Effector CD4-positive, alpha-beta T cell (primary cell): ENCODE results near the gene MGME1.

Source experiments
- DNase-seq: peaks from one replicate; pipeline ENCODE4 v3.0.0-alpha.2; 2020

The MGME1 gene

GRCh38 chr20:17993546-17993945 is 24.7 kb downstream of the MGME1 start:
- no peak for DNase-seq

DNA sequence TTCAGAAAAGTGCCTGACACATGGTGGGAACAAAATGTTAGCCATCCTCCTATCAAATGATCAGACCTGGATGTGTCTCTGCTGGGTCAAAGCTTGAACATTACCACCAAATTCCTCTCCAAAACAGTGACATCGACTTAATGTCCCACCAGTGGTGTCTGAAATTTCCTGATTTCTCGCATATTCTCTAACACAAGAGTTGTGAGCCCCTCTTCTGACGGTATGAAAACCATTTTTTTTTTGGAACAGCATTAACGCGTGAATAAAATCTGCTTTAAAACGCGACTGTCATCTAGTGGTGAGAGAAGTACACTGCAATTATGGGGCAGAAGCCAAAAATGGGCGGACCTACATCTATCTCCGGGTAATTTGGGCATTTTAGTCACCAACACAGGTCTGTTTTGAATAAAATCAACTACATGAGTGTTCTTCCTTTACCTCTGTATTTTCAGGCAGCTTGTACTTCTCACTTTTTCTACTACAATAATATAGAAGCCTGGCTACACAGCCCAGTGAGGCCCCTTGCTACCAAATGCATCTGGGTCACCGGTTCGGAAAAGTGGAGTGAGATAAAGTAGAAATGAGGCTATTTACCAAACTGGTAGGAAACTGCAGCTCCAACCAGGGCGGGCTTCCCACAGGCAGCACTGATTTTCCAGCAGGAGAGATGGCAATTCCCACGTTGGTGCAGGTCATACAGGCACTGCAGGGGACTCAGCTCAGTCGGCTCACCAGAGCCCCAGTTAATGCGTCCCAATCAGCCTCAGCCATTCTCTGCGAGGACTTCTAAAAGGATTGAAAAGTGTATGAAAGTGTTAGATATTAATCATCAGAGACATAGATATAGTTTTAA is 27.4 kb downstream of the MGME1 start:
- DNase-seq, result peak; percentile 17

DNA sequence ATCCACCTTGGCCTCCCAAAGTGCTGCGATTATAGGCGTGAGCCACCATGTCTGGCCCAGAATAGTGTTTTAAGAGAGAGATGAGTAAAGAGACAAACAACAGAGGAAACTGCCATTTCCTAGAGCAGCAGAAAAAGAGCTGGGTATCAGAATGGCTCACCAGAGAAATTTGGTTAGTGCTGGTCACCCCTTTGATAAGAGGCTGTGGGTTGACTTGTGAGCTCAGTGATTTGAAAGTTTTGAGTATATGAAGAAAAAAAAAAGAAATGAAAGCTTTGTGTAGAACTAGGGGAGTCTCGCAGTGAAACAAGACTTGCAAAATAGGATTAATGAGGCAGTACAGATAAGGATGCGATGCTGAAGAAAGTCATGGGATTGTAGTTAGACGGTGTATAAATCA is 29.6 kb downstream of the MGME1 start:
- DNase-seq, result no peak

DNA sequence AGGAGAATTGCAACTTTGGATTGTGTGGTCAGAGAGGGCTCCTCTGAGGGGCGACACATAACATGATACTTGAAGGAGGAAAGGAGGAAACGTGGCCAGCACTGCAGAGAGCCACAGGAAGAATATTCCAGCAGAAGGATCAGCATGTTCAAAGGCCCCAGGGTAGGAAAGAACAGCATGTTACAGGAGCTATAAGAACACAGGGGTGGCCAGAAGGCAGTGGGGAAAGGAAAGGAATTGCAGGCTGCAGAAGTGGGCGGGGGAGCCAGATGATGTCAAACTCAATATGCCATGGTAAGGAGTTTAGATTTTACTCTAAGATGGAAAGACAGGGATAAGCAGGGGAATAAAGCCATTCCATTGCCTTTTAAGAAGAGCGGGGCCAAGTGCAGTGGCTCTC is 30.7 kb downstream of the MGME1 start:
- no peak for DNase-seq

GRCh38 chr20:18001131-18001921 is 32.5 kb downstream of the MGME1 start:
- DNase-seq, result no peak

- no peak for DNase-seq
Measured at GRCh38 chr20:18003897-18004296, 35.1 kb downstream of the MGME1 start.

DNA sequence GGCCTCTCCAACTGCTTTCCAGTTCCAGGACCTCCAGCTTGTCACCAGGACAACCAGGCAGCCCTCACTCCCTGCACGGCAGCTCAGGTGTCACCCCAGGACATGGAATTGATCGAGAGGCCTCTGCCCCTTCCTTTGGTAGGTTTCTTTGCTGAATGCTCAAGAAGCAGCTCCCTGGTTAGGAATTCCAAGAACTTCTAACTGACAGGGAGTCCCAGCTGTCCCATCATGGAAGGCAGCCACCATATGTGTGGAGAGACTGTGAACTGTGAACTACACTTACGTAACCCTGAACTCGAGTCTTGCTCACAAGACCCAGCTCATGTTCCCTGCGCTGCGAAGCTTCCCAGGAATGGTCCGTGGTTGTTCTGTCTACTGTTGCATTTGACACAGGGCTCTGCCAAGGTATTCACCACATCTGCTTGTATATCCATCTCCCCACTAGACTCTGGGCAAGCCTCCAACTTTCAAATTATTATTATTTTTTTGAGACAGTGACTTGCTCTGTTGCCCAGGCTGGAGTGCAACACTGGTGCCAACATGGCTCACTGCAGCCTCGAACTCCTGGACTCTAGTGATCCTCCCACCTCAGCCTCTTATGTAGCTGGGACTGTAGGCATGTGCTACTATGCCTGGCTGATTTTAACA is 35.7 kb downstream of the MGME1 start:
- DNase-seq, result no peak

- no peak for DNase-seq
Measured at GRCh38 chr20:18005170-18005989, 36.6 kb downstream of the MGME1 start.

DNA sequence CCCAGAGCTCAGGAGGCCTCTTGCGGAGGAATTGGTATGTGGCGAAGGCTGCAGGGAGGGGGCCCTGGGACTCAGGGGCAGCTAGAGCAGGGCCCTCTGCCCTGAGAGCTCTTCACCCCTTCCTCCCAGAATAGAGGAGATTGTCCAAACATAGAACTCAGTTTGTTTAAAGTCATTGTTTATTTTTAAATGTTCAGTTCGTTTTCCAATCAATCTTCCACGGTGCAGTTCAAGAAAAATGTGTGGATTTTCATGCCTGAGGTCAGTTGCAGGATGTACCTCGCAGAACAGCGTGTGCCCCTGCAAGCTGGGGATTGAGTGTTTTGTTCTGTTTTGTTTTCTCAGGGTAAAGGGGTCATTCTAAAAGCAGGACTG is 37.2 kb downstream of the MGME1 start:
- no peak for DNase-seq

DNA sequence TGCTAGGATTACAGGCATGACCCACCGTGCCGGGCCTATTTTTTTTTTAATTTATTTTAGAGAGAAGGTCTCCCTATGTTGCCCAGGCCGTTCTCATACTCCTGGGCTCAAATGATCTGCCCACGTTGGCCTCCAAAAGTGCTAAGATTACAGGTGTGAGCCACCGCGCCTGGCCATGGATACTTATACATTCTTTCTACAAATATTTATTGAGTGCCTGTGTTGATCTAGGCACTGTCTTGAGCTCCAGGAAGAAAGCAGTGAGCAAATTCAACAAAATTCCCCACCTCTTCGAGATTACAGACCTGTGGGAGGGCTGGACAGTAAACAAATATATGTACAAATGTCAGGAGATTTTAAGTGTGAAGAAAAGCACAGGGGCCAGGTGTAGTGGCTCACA is 37.9 kb downstream of the MGME1 start:
- no peak for DNase-seq

DNA sequence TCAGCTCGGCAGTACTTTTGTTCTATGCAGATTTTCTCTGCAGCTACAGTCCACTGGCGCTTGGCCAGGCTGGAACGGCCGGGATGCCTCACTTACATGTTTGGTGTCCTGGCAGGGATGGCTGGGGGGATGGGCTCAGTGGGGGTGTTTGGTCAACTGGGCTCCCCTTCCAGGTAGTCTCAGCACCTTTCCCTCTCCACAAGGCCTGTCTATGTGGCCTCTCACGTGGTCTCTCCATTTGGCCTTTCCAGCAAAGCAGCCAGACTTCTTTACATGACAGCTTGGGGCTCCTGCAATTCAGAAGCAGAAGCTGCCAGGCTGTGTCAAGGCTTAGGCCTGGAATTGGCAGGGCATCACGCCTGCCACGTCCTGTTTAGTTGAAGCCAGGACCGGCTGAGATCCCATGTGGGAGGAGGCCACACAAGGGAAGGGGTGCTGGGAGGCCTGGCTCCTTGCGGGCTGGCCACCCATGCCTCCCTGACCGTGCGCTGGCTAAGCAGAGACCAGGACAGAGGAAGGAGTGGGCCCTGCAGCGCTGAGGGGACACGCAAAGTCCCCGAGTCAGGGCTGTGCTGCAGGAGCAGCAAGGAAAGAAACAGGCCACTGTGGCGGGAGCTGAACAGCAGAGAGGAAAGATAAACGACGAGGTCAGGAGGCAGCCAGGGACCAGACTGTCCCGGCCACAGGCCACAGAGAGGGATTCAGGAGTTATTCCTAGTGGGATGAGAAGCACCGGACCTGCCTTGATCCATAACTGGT is 38.9 kb downstream of the MGME1 start:
- no peak for DNase-seq

GRCh38 chr20:18009116-18009515 is 40.3 kb downstream of the MGME1 start:
- no peak for DNase-seq

DNA sequence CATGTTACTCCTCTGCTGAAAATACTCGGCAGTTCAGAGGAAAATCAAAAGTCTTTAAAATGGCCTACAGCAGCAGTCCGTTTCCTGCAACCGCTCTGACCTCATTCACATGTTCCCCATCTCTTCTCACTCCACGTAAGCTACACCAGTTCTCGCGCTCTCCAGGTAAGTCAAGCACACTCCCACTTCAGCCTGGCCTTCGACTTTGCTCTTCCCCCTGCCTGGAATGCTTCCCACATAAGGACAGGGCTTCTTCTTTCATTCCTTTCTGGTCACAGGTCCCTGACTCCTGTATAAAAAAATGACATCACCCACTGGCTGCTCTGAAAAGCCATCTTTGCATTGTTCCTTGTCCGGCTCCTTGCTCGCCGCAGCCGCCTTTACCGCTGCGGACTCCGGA is 42.7 kb downstream of the MGME1 start:
- no peak for DNase-seq

GRCh38 chr20:18011951-18012645 is 43.3 kb downstream of the MGME1 start:
- DNase-seq, result no peak

- no peak for DNase-seq
Measured at GRCh38 chr20:18012901-18013300, 44.1 kb downstream of the MGME1 start.

DNA sequence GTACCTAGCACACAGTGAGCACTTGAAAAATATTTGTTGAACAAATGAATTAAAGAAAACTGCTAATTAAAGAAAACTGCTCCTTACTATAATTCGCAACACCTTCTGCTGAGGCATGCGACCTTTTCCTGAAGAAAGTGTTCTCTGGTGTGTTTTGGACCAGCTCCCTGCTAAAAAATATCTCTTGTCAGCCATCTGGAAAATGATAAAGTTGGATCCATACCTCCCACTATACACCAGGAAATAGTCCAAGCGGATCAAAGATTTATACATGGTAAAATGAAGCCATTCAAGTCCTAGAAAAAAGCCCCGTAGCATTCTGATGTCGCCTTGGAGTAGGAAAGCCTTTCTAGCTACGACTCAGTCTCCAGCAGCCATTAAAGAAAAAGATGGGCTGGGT is 45.6 kb downstream of the MGME1 start:
- DNase-seq, result no peak

- DNase-seq, result no peak
Measured at GRCh38 chr20:18016772-18017171, 48.0 kb downstream of the MGME1 start.

DNA sequence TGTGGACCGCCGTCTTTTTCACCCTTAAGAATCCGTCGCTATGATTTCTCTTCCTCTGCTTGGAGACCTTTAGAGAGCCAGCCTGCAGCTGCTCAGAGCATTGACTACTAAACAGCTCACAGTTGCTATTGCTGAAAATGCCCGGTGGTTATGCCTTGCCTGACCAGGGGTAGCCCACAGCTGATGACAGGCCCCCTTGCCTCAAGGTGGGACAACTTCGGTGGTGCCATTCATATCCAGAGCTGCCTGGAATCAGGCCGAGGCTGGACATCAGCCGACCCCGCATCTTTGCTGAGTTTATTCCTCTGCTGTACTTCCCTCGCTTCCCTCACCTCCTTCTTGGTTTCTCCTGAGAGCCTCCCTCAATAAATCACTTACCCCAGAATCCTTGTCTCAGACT is 49.3 kb downstream of the MGME1 start:
- no peak for DNase-seq

DNA sequence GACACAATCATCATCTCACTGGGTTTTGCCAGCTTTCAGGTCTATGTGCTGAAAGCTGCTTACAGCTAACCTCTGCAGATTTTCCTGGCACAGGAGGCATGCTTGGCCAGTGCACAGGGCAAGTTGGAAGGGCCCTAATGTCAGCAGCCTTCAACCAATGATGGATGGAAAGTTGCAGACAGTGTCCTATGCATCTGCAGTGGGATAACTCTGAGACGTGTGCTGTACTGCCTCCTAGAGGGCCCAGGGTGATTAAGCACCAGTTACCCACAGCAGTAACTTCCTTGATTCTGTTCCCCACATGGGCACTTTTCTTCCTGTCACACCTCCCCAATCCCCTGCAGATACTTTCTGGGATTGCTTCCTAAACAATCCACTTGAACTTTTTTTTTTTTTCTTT is 50.2 kb downstream of the MGME1 start:
- DNase-seq, result no peak

GRCh38 chr20:18020931-18021330 is 52.1 kb downstream of the MGME1 start:
- no peak for DNase-seq

GRCh38 chr20:18024606-18025127 is 55.8 kb downstream of the MGME1 start:
- no peak for DNase-seq
